Effector memory CD4-positive, alpha-beta T cell (primary cell): ENCODE measurements around the gene PKD1.

Experiments
- DNase-seq, 3 donors: peaks; one replicate each; pipeline ENCODE4 v3.0.0-alpha.2; 2020
- H3K27ac ChIP-seq: 2 replicates; pipeline ENCODE4 v1.7.0; 2013; ENCODE audit warnings: mild to moderate bottlenecking, low read length, moderate library complexity; ENCODE audit not compliant: insufficient read depth, poor library complexity, severe bottlenecking
- H3K27me3 ChIP-seq: replicated peaks from 2 replicates; pipeline ENCODE4 v1.7.0; 2013; ENCODE audit warnings: mild to moderate bottlenecking, low read length; ENCODE audit not compliant: insufficient read depth, control insufficient read depth, poor library complexity, severe bottlenecking
- H3K36me3 ChIP-seq: 2 replicates; pipeline ENCODE4 v1.7.0; 2013; ENCODE audit warnings: mild to moderate bottlenecking, low read length, moderate library complexity; ENCODE audit not compliant: control insufficient read depth, insufficient read depth
- H3K4me1 ChIP-seq: 2 replicates; pipeline ENCODE4 v1.7.0; 2013; ENCODE audit warnings: low read length, mild to moderate bottlenecking; ENCODE audit not compliant: control insufficient read depth, insufficient read depth, poor library complexity, severe bottlenecking
- H3K4me3 ChIP-seq: 2 replicates; pipeline ENCODE4 v1.7.0; 2013; ENCODE audit warnings: low read length, low read depth, mild to moderate bottlenecking; ENCODE audit not compliant: insufficient read depth, poor library complexity, severe bottlenecking
- H3K9me3 ChIP-seq: 2 replicates; pipeline ENCODE4 v1.7.0; 2013; ENCODE audit warnings: mild to moderate bottlenecking, low read length, moderate library complexity; ENCODE audit not compliant: control insufficient read depth

PKD1 gene

DNA sequence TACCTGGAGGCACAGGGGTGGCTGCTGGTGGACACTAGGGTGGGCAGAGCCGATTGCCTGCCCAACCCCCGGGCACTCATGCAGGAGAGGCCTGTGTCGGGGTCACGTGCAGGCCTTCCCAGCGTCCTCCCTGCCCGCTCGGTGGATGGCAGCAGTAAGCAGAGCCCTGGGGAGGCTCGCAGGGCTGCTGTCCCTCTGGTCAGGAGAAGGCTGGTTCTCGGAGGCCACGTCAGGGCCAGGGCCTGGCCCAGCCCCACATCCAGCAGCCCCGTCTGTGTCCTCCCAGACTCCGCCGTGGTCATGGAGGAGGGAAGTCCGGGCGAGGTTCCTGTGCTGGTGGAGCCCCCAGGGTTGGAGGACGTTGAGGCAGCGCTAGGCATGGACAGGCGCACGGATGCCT, 52.3 kb downstream of the PKD1 start:
- H3K36me3 ChIP-seq: peaks cover 87% of the 10 kb centered on the region
- no peak for DNase-seq
- no peaks in the 10 kb centered on the region for H3K27me3 ChIP-seq
- H3K4me3 ChIP-seq: no peak overlapping the region
- H3K4me1 ChIP-seq: no peaks in the 10 kb centered on the region
- H3K9me3 ChIP-seq: no peaks in the 10 kb centered on the region
- H3K27ac ChIP-seq: no peak overlapping the region

DNA sequence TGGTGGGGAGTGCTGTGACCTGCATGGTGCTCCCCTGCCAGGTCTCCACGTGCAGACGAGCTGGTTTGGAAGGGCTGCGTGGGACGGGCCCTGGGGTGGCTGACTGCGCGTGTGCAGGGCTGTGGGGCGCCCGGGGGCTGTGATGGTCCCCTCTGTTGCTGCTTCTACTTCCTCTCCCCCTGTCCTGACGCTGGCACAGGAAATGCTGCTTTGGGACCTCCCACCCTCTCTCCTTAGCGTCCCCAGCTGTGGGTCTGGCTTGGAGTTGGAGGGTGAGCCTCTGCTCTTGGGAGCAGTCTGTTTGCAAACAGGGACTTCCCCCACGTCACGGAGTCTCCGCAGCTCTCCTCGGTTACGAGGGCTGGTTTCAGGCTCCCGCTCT, 52.7 kb downstream of the PKD1 start:
- no peaks in the 10 kb centered on the region for H3K9me3 ChIP-seq
- no peaks in the 10 kb centered on the region for H3K4me1 ChIP-seq
- H3K4me3 ChIP-seq: no peak overlapping the region
- H3K36me3 ChIP-seq: peaks cover 83% of the 10 kb centered on the region
- no peak for DNase-seq
- no peak overlapping the region for H3K27ac ChIP-seq
- no peaks in the 10 kb centered on the region for H3K27me3 ChIP-seq

DNA sequence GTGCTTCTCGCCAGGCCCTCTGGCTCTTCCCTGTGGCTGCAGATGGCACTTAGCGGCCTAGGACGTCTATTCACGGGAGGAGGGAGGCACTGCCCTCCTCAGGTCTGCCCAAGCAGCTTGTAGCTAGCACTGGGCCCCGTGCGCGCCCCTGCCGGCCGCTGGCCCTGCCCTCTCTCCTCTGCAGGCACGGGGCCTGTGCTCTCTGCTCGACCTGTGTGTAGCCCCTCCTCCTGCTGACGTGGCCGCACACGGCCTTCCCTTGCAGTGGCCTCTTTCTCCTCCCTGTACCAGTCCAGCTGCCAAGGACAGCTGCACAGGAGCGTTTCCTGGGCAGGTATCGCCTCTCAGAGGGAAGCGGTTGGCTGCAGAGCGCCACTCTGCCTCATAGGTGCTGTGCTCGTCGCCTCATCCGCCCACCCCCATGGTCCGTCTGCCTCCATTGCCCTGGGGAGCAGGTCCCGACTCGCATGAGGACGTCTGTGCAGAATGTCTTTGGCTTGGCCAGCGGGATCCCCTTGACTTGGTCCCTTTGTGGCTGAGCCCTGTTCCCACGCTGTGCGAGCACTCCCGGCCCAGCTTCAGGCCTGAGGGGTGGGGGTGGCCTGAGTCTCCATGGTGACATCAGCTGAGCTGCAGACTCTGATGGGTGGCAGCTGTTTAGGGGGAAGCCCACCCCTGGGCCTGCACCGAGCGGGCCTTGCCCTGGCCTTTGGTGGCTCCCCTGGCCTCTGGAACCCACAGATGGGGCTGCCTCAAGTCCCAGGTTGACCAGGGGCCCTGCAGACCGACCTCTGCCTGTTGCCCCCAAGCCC, 53.3 kb downstream of the PKD1 start:
- no peaks in the 10 kb centered on the region for H3K4me1 ChIP-seq
- no peak for DNase-seq
- H3K9me3 ChIP-seq: no peaks in the 10 kb centered on the region
- no peaks in the 10 kb centered on the region for H3K27me3 ChIP-seq
- H3K4me3 ChIP-seq: no peak overlapping the region
- no peak overlapping the region for H3K27ac ChIP-seq
- peaks cover 77% of the 10 kb centered on the region for H3K36me3 ChIP-seq

DNA sequence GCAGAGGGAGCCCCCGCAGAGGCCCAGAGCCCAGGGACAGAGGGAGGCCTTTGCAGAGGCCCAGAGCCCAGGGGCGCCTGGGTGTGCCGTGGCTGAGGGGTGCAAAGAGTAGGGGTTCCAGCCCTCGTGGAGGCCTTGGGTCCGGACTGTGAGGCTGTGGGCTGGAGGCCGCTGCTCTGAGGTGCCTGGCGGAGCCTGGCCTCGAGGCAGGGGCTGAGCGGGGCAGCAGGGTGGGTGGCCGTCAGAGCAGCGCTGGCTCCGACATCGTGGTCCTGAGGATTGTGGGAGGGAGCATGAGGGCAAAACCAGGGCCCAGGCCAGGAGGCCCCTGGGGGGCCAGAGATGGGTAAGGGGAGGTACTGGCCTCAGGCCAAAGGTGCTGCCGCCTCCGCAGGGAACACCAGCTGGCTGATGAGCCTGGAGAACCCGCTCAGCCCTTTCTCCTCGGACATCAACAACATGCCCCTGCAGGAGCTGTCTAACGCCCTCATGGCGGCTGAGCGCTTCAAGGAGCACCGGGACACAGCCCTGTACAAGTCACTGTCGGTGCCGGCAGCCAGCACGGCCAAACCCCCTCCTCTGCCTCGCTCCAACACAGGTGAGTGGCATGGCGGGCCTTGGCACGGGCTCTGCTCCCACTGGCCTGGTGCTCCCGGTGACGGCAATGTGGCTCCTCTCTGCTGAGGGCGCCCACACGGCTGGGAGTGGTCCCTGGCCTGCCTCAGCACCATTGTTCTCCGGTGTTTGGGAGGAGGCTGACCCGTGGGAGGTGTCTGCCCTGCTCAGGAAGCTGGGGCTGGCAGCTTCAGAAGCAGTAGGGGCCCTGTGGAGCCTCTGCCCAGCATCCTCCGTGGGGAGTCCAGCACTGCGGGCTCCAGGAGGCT, 54.3 kb downstream of the PKD1 start:
- peaks cover 74% of the 10 kb centered on the region for H3K36me3 ChIP-seq

DNA sequence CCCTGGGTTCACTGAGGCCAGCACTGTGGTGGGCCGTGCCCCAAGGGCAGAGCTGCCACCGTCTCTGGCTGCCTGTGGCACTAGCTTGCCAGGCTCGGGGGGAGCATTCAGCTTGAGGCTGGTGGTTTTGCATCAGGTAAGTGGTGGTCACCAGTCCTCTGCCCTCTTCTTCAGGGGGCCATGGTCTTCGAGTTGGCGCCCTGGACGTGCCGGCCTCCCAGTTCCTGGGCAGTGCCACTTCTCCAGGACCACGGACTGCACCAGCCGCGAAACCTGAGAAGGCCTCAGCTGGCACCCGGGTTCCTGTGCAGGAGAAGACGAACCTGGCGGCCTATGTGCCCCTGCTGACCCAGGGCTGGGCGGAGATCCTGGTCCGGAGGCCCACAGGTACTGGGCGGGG, 55.7 kb downstream of the PKD1 start:
- no peak overlapping the region for H3K4me3 ChIP-seq
- H3K27ac ChIP-seq: no peak overlapping the region
- no peaks in the 10 kb centered on the region for H3K27me3 ChIP-seq
- no peaks in the 10 kb centered on the region for H3K9me3 ChIP-seq
- peaks cover 63% of the 10 kb centered on the region for H3K36me3 ChIP-seq
- no peaks in the 10 kb centered on the region for H3K4me1 ChIP-seq
- no peak for DNase-seq

More for the DNA sequence above, 54.3 kb downstream of the PKD1 start:
- no peaks in the 10 kb centered on the region for H3K4me1 ChIP-seq
- no peaks in the 10 kb centered on the region for H3K27me3 ChIP-seq
- no peak overlapping the region for H3K27ac ChIP-seq
- no peak overlapping the region for H3K4me3 ChIP-seq
- no peaks in the 10 kb centered on the region for H3K9me3 ChIP-seq
- no peak for DNase-seq

DNA sequence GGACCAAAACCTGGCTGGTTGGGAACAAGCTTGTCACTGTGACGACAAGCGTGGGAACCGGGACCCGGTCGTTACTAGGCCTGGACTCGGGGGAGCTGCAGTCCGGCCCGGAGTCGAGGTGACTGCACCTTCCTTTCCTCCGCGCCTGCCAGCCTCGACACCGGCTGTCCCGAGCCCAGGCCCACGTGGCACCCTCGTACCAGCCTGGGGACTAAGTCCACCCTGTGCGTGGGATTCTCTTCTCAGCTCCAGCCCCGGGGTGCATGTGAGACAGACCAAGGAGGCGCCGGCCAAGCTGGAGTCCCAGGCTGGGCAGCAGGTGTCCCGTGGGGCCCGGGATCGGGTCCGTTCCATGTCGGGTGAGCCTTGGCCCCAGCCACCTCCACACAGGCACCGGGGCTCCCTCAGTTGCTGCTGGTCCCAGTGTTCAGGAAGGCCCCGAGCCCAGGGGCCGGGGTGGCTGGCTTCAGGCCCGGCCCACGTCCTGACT, 56.3 kb downstream of the PKD1 start:
- no peak for DNase-seq
- H3K27ac ChIP-seq: no peak overlapping the region
- no peaks in the 10 kb centered on the region for H3K27me3 ChIP-seq
- no peaks in the 10 kb centered on the region for H3K4me1 ChIP-seq
- H3K4me3 ChIP-seq: no peak overlapping the region
- H3K36me3 ChIP-seq: peaks cover 68% of the 10 kb centered on the region
- no peaks in the 10 kb centered on the region for H3K9me3 ChIP-seq

DNA sequence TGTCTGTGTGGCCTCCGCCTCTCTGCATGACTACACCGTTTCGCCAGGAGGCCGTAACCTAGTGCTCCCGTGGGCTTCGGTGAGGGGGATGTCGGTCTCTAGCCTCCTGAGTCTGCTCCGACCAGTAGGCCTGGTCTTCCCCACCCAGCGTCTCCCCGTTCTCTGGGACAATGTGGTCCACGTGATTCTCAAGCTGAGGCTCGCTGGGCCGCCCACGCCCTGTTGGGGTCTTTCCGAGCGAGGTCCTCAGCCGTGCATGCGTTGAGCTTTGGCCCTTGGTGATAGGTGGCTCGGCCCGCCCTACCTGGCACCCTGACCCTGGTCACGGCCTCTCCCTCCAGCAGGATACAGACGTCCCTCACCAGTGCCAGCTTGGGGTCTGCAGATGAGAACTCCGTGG, 57.0 kb downstream of the PKD1 start:
- peaks cover 68% of the 10 kb centered on the region for H3K36me3 ChIP-seq

DNA sequence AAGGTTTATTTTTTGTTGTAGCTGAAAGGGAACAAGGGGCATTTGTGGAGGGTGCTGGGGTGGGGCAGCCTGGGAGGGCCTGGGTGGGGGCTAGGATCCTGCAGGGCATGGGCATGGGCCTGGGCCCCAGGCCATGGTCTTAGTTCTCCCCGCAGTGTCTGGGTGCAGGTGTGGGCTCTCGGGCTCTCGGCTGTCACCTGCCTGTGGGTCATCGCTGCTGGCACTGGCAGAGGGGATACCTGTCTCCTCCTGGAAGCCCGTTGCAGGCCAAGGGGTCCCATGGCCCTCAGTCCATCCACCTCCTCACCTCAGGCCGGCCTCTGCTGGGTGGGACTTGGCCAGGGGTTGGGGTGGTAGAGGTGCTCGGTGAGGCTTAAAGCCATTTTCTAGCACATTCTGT, 57.6 kb downstream of the PKD1 start:
- DNase-seq: no peak
- H3K27me3 ChIP-seq: no peaks in the 10 kb centered on the region
- H3K27ac ChIP-seq: no peak overlapping the region
- no peaks in the 10 kb centered on the region for H3K9me3 ChIP-seq
- H3K36me3 ChIP-seq: peaks cover 69% of the 10 kb centered on the region
- no peak overlapping the region for H3K4me3 ChIP-seq
- H3K4me1 ChIP-seq: no peaks in the 10 kb centered on the region

More for the DNA sequence above, 57.0 kb downstream of the PKD1 start:
- Histone ChIP-seq H3K4me1 (no peaks in the 10 kb centered on the region), H3K27me3 (no peaks in the 10 kb centered on the region), H3K9me3 (no peaks in the 10 kb centered on the region), H3K27ac (no peak overlapping the region), H3K4me3 (no peak overlapping the region)
- no peak for DNase-seq

DNA sequence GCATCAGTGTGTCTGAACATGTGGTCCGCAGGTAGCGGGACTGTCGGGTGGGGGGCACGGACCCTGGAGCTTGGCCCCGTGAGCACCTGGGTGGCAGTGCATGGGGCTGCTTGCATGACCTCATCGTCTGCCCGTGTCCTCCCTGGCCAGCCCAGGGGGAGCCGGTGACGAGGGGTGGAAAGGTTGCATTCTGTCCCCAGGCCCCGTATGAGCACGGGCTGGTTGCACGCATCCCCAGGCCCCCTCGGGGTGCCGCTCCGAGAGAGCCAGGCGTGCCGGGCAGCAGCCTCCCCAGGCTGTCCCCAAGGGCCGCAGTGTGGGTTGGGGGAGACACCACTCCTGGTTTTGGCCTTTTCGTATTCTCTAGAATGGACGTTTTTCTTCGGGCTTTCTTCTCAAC, 58.0 kb downstream of the PKD1 start:
- Histone ChIP-seq H3K27ac (no peak overlapping the region), H3K36me3 (peaks cover 69% of the 10 kb centered on the region), H3K27me3 (no peaks in the 10 kb centered on the region), H3K9me3 (no peaks in the 10 kb centered on the region), H3K4me3 (no peak overlapping the region), H3K4me1 (no peaks in the 10 kb centered on the region)
- DNase-seq: no peak

DNA sequence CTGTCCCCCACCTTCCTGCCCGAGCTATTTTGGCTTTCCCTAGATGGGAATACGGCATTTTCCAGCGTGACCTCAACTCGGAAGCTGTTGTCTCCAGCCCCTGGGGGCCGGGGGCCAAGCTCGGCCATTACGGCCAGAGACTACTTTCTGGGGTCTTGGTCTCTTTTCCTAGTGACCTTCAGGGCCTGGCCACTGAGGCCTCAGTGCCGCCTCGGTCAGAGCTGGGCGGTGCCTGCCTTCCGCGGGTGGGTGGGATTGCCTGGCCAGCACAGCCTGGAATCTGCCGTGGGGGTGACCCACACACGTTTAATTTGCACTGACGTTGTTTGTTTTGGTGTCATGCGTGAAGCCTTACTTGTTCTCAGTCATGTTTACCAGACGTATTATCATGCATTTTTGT, 58.7 kb downstream of the PKD1 start:
- H3K36me3 ChIP-seq: peaks cover 68% of the 10 kb centered on the region
- H3K27me3 ChIP-seq: no peaks in the 10 kb centered on the region
- no peak for DNase-seq
- H3K27ac ChIP-seq: no peak overlapping the region
- H3K4me3 ChIP-seq: no peak overlapping the region
- no peaks in the 10 kb centered on the region for H3K4me1 ChIP-seq
- H3K9me3 ChIP-seq: no peaks in the 10 kb centered on the region
